Erythroblast (primary cell): ENCODE data around the gene GAK.

Source experiments
- DNase-seq, 2 experiments: peaks; one replicate each; lab custom pipeline; 2025; lab: John Stamatoyannopoulos, UW
- GATA1 ChIP-seq: IDR thresholded peaks from 2 replicates; pipeline ENCODE4 v1.6.1; 2011; ENCODE audit warnings: low read depth, mild to moderate bottlenecking, control low read depth, low read length, moderate library complexity
- POLR2A ChIP-seq: IDR thresholded peaks from 2 replicates; pipeline ENCODE4 v1.6.1; 2011; ENCODE audit warnings: mild to moderate bottlenecking, low read length

Gene GAK

GRCh38 chr4:836750-837301 is 95.3 kb downstream of the GAK start:
- TF ChIP-seq POLR2A, result no peak
- no peak for TF ChIP-seq GATA1
- DNase-seq, result no peak

GRCh38 chr4:836003-836511 is 96.1 kb downstream of the GAK start:
- DNase-seq, result no peak
- no peak for TF ChIP-seq POLR2A
- no peak for TF ChIP-seq GATA1

- DNase-seq, result no peak
- TF ChIP-seq GATA1 (no peak), POLR2A (no peak)
These were observed 96.7 kb downstream of the GAK start for GRCh38 chr4:835148-836002.

GRCh38 chr4:834368-835147 is 97.6 kb downstream of the GAK start:
- TF ChIP-seq POLR2A, result no peak
- TF ChIP-seq GATA1, result no peak
- DNase-seq, result no peak

GRCh38 chr4:833731-834367 is 98.3 kb downstream of the GAK start:
- DNase-seq, result no peak
- TF ChIP-seq POLR2A (no peak), GATA1 (no peak)

GRCh38 chr4:833156-833555 is 99.0 kb downstream of the GAK start:
- no peak for DNase-seq
- TF ChIP-seq GATA1 (no peak), POLR2A (no peak)

- no peak for TF ChIP-seq POLR2A
- no peak for TF ChIP-seq GATA1
- DNase-seq, result no peak
These were observed 99.6 kb downstream of the GAK start for GRCh38 chr4:832536-832935.

- no peak for TF ChIP-seq GATA1
- no peak for TF ChIP-seq POLR2A
- no peak for DNase-seq
These were observed 100.0 kb downstream of the GAK start for GRCh38 chr4:832108-832507.

- no peak for DNase-seq
- TF ChIP-seq POLR2A (no peak), GATA1 (no peak)
These were observed 100.7 kb downstream of the GAK start for GRCh38 chr4:831483-831805.

GRCh38 chr4:830601-831482 is 101.3 kb downstream of the GAK start:
- no peak for DNase-seq
- TF ChIP-seq POLR2A (no peak), GATA1 (no peak)

GRCh38 chr4:829761-830600 is 102.1 kb downstream of the GAK start:
- DNase-seq, result no peak
- TF ChIP-seq POLR2A (no peak), GATA1 (no peak)

GRCh38 chr4:829291-829690 is 102.8 kb downstream of the GAK start:
- TF ChIP-seq POLR2A (no peak), GATA1 (no peak)

More at GRCh38 chr4:829291-829690, 102.8 kb downstream of the GAK start:
- no peak for DNase-seq
